T47D (cell line): ENCODE measurements around the gene PCCA.
A peak's percentile ranks its signal among the peaks of the same experiment; 100 is the strongest.
"Not testable (repeated sequence)": the region's sequence is repeated elsewhere in the genome, so short reads cannot be mapped to it uniquely, and the experiment has no call there.

ENCODE experiments used
- DNase-seq, 2 experiments: peaks; one replicate each; pipeline versions ENCODE4 v3.0.0 to v3.0.0-alpha.2; 2011 to 2012; ENCODE audit warnings: low read depth in 1 of 2, low spot score in 1 of 2
- JUND ChIP-seq: IDR thresholded peaks from 2 replicates; pipeline ENCODE4 v1.6.1; 2012; ENCODE audit warnings: low read depth
- in situ Hi-C: cut with HindIII; loops from 2 replicates; pipeline ENCODE4 v1.10.0; 2016; ENCODE audit warnings: low sequenced_read_pairs, low pct_unique_long_range_greater_than_20kb

Gene PCCA

GRCh38 chr13:100156788-100157187 lies 67.9 kb downstream of the PCCA start:
- no peak for TF ChIP-seq JUND

GRCh38 chr13:100158569-100158968 lies 69.7 kb downstream of the PCCA start:
- in situ Hi-C loops, result no loop called here
- TF ChIP-seq JUND, result no peak
- DNase-seq, result no peak

More at GRCh38 chr13:100156788-100157187, 67.9 kb downstream of the PCCA start:
- DNase-seq, result peak in 1 of 2 experiments; percentile 18
- in situ Hi-C loops, result no loop called here

- no peak for DNase-seq
- in situ Hi-C loops, result no loop called here
- no peak for TF ChIP-seq JUND
Measured at GRCh38 chr13:100159584-100159983, 70.7 kb downstream of the PCCA start.

GRCh38 chr13:100160450-100160849 lies 71.6 kb downstream of the PCCA start:
- in situ Hi-C loops, result no loop called here
- DNase-seq, result no peak
- TF ChIP-seq JUND, result no peak

DNA sequence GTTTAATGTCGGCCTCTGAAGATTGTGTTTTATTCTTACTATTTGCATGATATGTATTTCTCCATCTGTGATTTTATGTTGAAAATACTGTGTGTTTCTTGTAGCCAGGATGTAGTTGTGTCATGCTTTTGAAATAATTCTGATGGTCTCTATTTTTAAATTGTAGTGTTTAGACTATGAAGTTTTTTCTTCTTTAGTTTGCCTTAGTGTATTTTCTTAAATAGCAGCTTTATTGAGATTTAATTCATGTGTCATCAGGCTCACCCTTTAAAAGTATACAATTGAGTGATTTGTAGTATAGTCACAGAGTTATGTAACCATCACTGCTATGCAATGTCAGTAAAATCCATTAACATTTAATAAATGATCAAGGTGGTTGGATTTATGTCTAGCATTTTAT lies 74.5 kb downstream of the PCCA start:
- TF ChIP-seq JUND, result no peak
- DNase-seq, result no peak
- in situ Hi-C loops, result no loop called here

DNA sequence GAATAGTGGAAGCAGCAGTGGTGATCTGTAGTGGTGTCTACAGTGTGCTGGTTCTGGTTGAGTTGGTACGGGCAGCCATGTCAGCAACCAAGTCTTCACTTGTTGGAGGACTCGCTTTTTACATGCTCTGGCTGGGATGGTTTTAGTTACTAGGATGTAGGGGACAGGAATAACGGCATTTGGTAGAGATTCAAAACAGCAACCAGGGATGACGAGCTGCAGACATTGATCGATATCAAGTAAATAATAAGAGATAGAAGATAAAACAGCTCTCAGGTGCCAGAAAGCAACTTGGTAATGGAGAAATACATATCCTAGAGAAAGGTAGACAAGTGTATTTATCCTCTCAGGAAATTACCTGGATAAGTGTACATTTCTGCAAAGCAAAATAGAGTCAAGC lies 84.3 kb downstream of the PCCA start:
- no peak for DNase-seq
- in situ Hi-C loops, result no loop called here
- no peak for TF ChIP-seq JUND

- in situ Hi-C loops, DNase-seq: not testable (repeated sequence)
Measured at GRCh38 chr13:100174455-100174854, 85.6 kb downstream of the PCCA start.

GRCh38 chr13:100175078-100175802 lies 86.3 kb downstream of the PCCA start:
- TF ChIP-seq JUND, result no peak
- in situ Hi-C loops, result no loop called here
- no peak for DNase-seq

DNA sequence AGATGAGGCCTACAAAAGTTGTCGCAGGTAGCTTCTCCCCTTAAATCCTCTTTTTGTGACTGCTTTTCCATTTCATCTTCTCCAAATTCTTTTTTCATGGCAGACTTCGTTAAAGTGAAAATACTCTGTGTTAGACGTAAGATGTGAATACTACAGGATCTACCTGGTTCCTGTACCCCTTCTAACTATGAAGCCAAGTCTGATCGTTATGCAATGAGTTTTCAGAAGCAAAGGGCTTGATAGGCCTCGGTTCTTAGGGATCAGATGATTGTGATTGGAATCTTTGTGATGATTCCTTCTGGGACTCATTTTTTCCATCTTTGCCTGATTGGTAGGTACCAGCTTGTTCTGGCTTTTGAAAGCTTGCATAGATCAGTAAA lies 86.9 kb downstream of the PCCA start:
- no peak for DNase-seq
- no peak for TF ChIP-seq JUND
- in situ Hi-C loops, result no loop called here

GRCh38 chr13:100176801-100177400 lies 88.0 kb downstream of the PCCA start:
- in situ Hi-C loops, result no loop called here
- TF ChIP-seq JUND, result no peak
- no peak for DNase-seq

DNA sequence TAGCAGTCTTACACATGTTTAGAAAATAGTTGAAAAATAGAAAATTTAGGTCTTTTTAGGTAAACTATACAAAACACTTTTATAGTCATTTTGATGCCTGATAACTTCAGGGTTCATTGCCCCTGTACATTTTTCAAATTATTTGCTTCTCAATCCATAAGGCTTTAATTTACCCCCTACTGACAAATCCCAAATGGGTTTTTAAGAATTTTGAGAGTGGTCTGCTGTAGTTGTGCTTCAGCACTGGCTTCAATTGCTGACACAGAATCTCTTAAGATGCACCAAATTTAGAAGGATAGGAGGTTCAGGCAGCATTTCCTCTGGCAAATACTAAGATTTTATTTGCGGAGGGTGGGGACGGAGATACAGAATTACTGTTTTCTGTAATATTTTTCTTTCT lies 89.4 kb downstream of the PCCA start:
- no peak for DNase-seq
- in situ Hi-C loops, result no loop called here
- no peak for TF ChIP-seq JUND

DNA sequence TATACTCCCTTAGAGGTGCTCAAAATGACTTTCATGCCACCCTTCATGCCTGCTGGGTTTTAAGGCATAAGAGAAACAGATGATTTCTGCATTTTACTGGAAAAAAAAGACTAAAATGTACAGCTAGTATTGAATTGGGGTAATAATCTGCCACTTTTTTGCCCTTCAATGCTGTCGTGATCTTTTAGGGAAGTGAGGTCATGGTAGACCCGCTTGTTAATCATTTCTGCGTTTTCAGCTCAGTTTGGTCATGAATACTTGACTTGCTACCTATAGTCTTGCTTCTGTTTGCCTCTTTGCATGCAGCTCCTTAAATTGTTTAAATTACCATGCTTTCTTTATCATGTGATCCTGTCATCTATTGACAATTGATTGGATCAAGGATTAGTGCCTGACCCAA lies 90.4 kb downstream of the PCCA start:
- DNase-seq, result no peak
- in situ Hi-C loops, result no loop called here
- TF ChIP-seq JUND, result no peak

DNA sequence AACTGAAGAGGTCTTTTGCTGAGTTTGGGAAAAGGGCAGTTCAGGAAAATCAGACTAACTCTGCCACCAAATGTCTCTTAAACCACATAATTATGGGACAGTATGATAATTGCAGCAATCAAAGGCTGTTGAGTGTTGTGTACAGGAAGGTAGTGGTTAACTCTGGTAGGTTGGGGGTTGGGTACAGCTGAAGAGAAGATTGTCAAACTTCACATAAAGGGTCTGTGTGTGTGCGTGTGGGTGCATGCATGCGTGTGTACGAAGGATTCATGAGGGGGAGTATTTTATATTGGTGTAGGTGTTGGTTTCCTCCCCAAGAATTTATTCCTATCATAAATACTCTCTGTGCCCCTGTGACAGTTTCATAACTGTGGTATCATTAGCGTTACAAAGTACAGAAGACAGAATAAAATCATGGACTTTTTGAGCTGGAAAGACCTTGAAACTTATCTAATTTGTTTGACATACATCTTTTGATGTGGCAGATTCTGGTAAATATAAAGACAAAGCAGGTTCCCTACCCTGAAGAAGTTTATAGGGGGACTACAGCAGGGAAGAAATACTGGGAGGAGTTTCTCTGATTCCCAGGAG lies 94.1 kb downstream of the PCCA start:
- DNase-seq, result no peak
- in situ Hi-C loops, result no loop called here

More for the DNA sequence above, 94.1 kb downstream of the PCCA start:
- no peak for TF ChIP-seq JUND
